HepG2 (cell line): ENCODE data around the gene TOPORS. TPM values are rescaled to one million over a fixed set of nuclear protein-coding genes. Genes with fewer than 3 reads are reported as not detected.

ENCODE experiments used
- KDM2A ChIP-seq: sonication (generic); formaldehyde crosslinking; IDR thresholded peaks from 2 replicates; pipeline ENCODE4 v1.4.0; 2020; ENCODE audit warnings: low read depth, missing genetic modification reagents, borderline replicate concordance
- PCBP2 ChIP-seq: fragments of 200-400 bp; formaldehyde crosslinking; optimal IDR thresholded peaks from 2 replicates; pipeline ENCODE3; 2018; ENCODE audit warnings: low read length, low read depth; ENCODE audit not compliant: poor library complexity, severe bottlenecking
- SALL1 ChIP-seq: sonication (generic); formaldehyde crosslinking; IDR thresholded peaks from 2 replicates; pipeline ENCODE4 v1.8.0; 2022; ENCODE audit warnings: mild to moderate bottlenecking, missing genetic modification reagents
- SIN3A ChIP-seq: IDR thresholded peaks from 2 replicates; pipeline ENCODE4 v1.6.1; 2011; ENCODE audit warnings: low read depth, mild to moderate bottlenecking, control low read depth, low read length, borderline replicate concordance
- ZNF816 ChIP-seq: sonication (generic); formaldehyde crosslinking; IDR thresholded peaks from 2 replicates; pipeline ENCODE4 v1.8.0; 2022; ENCODE audit warnings: missing genetic modification reagents, mild to moderate bottlenecking, borderline replicate concordance
- polyA plus RNA-seq, 8 experiments: library from polyadenylated mRNA; depleted of rRNA in 3 of 8; stranded (reverse) in 7 of 8; unstranded in 1 of 8; fragments of >200 nt; fragmentation: Illumina TruSeq in 4 of 8; extraction: Trizol in 4 of 8; gene quantifications; 2 replicates each; pipeline versions ENCODE4 v1.2.1 to v1.2.3, GENCODE V29; 2011 to 2016; ENCODE audit warnings: low read depth in 4 of 8, missing spikeins in 1 of 8, mixed read lengths in 1 of 8; ENCODE audit not compliant: insufficient read depth in 1 of 8
- total RNA-seq, 5 experiments: library from RNA; depleted of rRNA; stranded (reverse); fragments of >200 nt; fragmentation: Illumina TruSeq; extraction: Trizol; gene quantifications; 2 replicates each; pipeline ENCODE4 v1.2.3, GENCODE V29; 2016; ENCODE audit warnings: low read depth in 1 of 5
- TF ChIP-seq, protein P1 (sequence below): sonication (generic); formaldehyde crosslinking; IDR thresholded peaks from 2 replicates; pipeline ENCODE4 v1.4.0; 2020; ENCODE audit warnings: missing genetic modification reagents, borderline replicate concordance
- TF ChIP-seq, protein P2 (sequence below): IDR thresholded peaks from 2 replicates; pipeline ENCODE4 v1.6.1; 2012; ENCODE audit warnings: inconsistent platforms
- TF ChIP-seq, protein P3 (sequence below): sonication (generic); formaldehyde crosslinking; IDR thresholded peaks from 2 replicates; pipeline ENCODE4 v1.4.0; 2020; ENCODE audit warnings: missing genetic modification reagents, mild to moderate bottlenecking, borderline replicate concordance
- TF ChIP-seq, protein P4 (sequence below): IDR thresholded peaks from 2 replicates; pipeline ENCODE4 v1.6.1; 2016; ENCODE audit warnings: missing compliant biosample characterization, missing genetic modification reagents, borderline replicate concordance
- TF ChIP-seq, protein P5 (sequence below): sonication (generic); formaldehyde crosslinking; IDR thresholded peaks from 2 replicates; pipeline ENCODE4 v1.5.0; 2020; ENCODE audit warnings: missing genetic modification reagents
- TF ChIP-seq, protein P6 (sequence below), 2 experiments: sonication (generic) in 1 of 2; formaldehyde crosslinking in 1 of 2; IDR thresholded peaks; 2 replicates each; pipeline versions ENCODE4 v1.4.0 to v1.6.1; 2016 to 2020; ENCODE audit warnings: borderline replicate concordance in 1 of 2, low read depth in 1 of 2, mild to moderate bottlenecking in 1 of 2, missing genetic modification reagents in 1 of 2
- TF ChIP-seq, protein P7 (sequence below): IDR thresholded peaks from 2 replicates; pipeline ENCODE4 v1.6.1; 2016; ENCODE audit warnings: low read depth

Gene TOPORS
- total and polyA plus RNA-seq, 2 of the 13 experiments (the other 11 are each of a cell fraction or from before 2014, with no cell fraction given): 6.8 to 19.6 TPM

DNA sequence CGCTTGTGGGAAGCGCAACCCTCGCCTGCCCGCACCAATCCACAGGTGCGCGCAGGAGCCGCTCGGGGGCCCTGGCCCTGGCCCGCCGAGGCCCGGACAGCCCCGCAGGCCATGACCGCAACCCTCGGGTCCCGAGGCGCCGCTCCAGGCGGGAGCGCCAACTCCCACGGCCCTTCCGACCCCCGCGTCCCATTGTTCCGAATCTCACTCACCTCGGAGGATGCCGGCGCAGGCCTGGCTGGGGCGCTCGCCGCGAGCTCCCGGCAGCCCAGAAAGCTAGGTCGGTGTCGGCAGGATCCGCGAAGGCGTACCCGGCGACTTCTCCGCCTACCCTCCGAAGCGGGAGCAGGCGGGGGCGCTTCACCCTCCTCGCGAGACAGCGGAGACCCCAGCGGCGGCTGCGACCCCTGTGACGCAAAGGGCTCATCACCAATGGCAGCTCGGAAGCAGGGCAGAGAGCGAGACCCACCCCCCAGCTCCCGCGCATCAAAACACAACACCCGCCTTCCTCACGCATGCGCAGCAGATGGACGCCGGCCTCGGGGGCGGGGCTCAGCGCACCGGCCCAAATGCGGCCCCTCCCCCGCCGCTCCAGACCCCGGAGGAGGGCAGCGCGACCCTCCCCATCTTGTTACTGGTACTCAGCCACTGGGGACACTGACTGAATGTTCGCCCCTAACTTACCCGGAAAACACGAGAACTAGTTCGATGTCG lies 1.7 kb downstream of the TOPORS start (continued):
- TF ChIP-seq, protein P1, sequence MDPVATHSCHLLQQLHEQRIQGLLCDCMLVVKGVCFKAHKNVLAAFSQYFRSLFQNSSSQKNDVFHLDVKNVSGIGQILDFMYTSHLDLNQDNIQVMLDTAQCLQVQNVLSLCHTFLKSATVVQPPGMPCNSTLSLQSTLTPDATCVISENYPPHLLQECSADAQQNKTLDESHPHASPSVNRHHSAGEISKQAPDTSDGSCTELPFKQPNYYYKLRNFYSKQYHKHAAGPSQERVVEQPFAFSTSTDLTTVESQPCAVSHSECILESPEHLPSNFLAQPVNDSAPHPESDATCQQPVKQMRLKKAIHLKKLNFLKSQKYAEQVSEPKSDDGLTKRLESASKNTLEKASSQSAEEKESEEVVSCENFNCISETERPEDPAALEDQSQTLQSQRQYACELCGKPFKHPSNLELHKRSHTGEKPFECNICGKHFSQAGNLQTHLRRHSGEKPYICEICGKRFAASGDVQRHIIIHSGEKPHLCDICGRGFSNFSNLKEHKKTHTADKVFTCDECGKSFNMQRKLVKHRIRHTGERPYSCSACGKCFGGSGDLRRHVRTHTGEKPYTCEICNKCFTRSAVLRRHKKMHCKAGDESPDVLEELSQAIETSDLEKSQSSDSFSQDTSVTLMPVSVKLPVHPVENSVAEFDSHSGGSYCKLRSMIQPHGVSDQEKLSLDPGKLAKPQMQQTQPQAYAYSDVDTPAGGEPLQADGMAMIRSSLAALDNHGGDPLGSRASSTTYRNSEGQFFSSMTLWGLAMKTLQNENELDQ: no peak
- TF ChIP-seq KDM2A (CRISPR knock-in tag): peak; percentile 95
- no peak for TF ChIP-seq ZNF816 (CRISPR knock-in tag)
- TF ChIP-seq, protein P2, sequence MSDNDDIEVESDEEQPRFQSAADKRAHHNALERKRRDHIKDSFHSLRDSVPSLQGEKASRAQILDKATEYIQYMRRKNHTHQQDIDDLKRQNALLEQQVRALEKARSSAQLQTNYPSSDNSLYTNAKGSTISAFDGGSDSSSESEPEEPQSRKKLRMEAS: peak; percentile 72
- TF ChIP-seq, protein P3, sequence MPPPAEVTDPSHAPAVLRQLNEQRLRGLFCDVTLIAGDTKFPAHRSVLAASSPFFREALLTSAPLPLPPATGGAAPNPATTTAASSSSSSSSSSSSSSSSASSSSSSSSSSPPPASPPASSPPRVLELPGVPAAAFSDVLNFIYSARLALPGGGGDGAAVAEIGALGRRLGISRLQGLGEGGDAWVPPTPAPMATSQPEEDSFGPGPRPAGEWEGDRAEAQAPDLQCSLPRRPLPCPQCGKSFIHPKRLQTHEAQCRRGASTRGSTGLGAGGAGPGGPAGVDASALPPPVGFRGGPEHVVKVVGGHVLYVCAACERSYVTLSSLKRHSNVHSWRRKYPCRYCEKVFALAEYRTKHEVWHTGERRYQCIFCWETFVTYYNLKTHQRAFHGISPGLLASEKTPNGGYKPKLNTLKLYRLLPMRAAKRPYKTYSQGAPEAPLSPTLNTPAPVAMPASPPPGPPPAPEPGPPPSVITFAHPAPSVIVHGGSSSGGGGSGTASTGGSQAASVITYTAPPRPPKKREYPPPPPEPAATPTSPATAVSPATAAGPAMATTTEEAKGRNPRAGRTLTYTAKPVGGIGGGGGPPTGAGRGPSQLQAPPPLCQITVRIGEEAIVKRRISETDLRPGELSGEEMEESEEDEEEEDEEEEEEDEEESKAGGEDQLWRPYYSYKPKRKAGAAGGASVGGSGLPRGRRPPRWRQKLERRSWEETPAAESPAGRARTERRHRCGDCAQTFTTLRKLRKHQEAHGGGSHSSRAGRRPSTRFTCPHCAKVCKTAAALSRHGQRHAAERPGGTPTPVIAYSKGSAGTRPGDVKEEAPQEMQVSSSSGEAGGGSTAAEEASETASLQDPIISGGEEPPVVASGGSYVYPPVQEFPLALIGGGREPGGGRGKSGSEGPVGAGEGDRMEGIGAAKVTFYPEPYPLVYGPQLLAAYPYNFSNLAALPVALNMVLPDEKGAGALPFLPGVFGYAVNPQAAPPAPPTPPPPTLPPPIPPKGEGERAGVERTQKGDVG (CRISPR knock-in tag): no peak
- TF ChIP-seq, protein P4, sequence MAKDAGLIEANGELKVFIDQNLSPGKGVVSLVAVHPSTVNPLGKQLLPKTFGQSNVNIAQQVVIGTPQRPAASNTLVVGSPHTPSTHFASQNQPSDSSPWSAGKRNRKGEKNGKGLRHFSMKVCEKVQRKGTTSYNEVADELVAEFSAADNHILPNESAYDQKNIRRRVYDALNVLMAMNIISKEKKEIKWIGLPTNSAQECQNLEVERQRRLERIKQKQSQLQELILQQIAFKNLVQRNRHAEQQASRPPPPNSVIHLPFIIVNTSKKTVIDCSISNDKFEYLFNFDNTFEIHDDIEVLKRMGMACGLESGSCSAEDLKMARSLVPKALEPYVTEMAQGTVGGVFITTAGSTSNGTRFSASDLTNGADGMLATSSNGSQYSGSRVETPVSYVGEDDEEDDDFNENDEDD (CRISPR knock-in tag): peak; percentile 51; the same call in 1 of the 2 replicates
- TF ChIP-seq PCBP2: no peak
- TF ChIP-seq, protein P5, sequence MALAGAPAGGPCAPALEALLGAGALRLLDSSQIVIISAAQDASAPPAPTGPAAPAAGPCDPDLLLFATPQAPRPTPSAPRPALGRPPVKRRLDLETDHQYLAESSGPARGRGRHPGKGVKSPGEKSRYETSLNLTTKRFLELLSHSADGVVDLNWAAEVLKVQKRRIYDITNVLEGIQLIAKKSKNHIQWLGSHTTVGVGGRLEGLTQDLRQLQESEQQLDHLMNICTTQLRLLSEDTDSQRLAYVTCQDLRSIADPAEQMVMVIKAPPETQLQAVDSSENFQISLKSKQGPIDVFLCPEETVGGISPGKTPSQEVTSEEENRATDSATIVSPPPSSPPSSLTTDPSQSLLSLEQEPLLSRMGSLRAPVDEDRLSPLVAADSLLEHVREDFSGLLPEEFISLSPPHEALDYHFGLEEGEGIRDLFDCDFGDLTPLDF (CRISPR knock-in tag): peak; percentile 73; the same call in 1 of the 2 replicates
- TF ChIP-seq, protein P6, sequence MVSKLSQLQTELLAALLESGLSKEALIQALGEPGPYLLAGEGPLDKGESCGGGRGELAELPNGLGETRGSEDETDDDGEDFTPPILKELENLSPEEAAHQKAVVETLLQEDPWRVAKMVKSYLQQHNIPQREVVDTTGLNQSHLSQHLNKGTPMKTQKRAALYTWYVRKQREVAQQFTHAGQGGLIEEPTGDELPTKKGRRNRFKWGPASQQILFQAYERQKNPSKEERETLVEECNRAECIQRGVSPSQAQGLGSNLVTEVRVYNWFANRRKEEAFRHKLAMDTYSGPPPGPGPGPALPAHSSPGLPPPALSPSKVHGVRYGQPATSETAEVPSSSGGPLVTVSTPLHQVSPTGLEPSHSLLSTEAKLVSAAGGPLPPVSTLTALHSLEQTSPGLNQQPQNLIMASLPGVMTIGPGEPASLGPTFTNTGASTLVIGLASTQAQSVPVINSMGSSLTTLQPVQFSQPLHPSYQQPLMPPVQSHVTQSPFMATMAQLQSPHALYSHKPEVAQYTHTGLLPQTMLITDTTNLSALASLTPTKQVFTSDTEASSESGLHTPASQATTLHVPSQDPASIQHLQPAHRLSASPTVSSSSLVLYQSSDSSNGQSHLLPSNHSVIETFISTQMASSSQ (IDR thresholded peaks at IDR 0.05; ENCODE audit: low read depth): no peak
- TF ChIP-seq, protein P6 (CRISPR knock-in tag; IDR thresholded peaks at IDR 0.05; ENCODE audit: borderline replicate concordance): peak; percentile 60
- TF ChIP-seq, protein P7, sequence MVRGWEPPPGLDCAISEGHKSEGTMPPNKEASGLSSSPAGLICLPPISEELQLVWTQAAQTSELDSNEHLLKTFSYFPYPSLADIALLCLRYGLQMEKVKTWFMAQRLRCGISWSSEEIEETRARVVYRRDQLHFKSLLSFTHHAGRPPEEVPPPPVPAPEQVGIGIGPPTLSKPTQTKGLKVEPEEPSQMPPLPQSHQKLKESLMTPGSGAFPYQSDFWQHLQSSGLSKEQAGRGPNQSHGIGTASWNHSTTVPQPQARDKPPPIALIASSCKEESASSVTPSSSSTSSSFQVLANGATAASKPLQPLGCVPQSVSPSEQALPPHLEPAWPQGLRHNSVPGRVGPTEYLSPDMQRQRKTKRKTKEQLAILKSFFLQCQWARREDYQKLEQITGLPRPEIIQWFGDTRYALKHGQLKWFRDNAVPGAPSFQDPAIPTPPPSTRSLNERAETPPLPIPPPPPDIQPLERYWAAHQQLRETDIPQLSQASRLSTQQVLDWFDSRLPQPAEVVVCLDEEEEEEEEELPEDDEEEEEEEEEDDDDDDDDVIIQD (CRISPR knock-in tag): 0 out of 2 replicates have a peak, but pooled peaks have one; percentile 18
- TF ChIP-seq SIN3A: peak; percentile 83; the same call in 1 of the 2 replicates
- peak; percentile 74 for TF ChIP-seq SALL1 (CRISPR knock-in tag)
